HG02798 (cell line): ENCODE measurements around the gene ANXA1.

Source experiments
- ATAC-seq: cut with Tn5 transposase; IDR thresholded peaks from one replicate; pipeline ENCODE4 v1.9.1; 2021; ENCODE audit warnings: mild to moderate bottlenecking; ENCODE audit not compliant: unreplicated experiment, poor library complexity

Gene ANXA1, protein sequence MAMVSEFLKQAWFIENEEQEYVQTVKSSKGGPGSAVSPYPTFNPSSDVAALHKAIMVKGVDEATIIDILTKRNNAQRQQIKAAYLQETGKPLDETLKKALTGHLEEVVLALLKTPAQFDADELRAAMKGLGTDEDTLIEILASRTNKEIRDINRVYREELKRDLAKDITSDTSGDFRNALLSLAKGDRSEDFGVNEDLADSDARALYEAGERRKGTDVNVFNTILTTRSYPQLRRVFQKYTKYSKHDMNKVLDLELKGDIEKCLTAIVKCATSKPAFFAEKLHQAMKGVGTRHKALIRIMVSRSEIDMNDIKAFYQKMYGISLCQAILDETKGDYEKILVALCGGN

GRCh38 chr9:73151653-73152542, at the start of gene ANXA1:
TSS of gene ANXA1 (plus strand) at chr9:73151865. CDS start at chr9:73158536, 6,671 bp downstream.
- no peak for ATAC-seq

- ATAC-seq = no peak
Measured at GRCh38 chr9:73104342-73104741, 47.3 kb upstream of the ANXA1 start.

GRCh38 chr9:73104921-73105320, 46.7 kb upstream of the ANXA1 start:
- ATAC-seq = no peak

DNA sequence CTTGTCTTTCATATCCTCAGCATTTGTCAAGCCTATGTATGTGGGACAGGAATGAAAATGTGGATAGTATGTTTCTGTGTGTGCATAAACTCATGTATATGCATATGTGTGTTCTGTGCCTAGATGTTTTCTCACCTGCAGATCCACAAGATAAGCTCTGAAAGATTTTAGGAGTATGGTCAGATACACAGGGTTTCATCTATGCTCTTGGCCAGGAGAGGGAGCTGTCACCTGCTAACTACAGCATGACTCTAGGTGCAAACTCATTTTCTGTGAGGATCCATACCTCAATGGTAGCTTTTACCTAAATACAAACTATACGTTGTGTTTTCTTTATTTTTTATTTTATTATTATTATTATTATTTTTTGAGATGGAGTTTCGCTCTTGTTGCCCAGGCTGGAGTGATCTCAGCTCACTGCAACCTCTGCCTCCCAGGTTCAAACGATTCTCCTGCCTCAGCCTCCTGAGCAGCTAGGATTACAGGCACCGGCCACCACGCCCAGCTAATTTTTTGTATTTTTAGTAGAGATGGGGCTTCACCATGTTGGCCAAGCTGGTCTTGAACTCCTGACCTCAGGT, 44.1 kb upstream of the ANXA1 start:
- peak; percentile 95 for ATAC-seq

GRCh38 chr9:73114058-73114457, 37.6 kb upstream of the ANXA1 start:
- no peak for ATAC-seq

DNA sequence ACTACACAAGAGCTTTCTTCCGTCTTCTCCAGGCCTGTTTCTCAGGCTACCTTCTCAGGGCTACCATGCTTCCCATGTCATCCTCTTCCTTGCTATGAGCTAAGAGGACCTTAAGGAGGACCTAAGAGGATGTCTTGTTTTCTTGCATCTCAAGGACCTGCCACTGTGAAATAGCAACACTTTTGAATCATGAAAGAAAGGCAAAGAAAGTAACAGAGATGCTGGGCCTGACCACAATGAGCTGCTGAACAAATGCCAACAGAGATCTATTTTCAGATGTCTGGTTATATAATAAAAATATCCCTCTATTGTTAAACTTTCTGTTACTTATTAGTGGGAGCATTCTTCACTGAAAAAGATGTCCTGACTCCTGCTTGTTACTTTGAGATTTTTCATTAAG, 36.7 kb upstream of the ANXA1 start:
- ATAC-seq = no peak

GRCh38 chr9:73116031-73116430, 35.6 kb upstream of the ANXA1 start:
- ATAC-seq = peak; percentile 66

DNA sequence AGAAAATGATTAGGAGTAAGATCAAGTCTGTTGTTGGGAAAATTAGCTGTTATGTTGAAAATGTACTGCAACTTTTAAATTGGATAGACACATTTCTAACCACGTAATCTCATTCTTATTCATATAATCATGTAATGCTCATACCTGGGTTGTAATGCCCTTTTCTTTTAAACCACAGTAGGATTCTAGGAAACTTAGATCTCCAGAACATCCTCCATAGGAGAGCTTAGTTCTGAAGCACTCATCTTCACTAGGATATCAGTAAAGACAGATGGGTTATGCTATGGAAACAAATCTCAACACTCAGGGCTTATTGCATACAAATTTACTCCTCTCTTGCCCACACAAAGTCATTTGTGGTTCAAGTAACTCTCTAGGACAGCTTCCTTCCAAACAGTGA, 34.8 kb upstream of the ANXA1 start:
- ATAC-seq = no peak

- ATAC-seq = no peak
Measured at GRCh38 chr9:73118286-73118685, 33.4 kb upstream of the ANXA1 start.

DNA sequence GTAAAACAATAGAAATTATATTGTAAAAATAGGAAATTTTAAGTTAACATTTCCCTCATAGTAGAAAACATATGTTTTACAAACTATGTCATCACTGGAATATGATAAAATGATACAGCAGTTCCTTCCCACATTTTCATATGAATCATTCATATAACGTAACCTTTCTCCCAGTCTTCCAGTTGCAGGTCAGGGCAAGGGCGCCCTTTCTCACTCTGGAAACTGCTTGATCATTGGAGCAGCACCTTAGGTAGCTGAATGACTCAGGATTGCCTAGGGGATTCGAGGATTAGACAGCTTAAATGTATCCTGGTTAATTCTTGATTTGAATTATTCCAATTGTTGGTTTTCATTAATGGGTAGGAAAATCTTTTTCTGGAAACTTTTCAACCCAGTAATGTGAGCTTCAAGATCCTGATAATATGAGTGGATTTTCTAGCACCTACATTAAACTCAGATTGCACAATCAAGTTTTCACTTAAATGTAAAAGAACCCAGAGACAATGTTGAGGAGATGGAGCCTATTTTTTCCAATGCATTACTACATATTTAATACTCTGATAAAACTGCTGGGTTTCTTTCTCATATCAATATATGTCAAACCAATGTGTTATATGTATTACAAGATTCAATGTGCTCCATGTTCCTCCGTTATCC, 32.6 kb upstream of the ANXA1 start:
- no peak for ATAC-seq

DNA sequence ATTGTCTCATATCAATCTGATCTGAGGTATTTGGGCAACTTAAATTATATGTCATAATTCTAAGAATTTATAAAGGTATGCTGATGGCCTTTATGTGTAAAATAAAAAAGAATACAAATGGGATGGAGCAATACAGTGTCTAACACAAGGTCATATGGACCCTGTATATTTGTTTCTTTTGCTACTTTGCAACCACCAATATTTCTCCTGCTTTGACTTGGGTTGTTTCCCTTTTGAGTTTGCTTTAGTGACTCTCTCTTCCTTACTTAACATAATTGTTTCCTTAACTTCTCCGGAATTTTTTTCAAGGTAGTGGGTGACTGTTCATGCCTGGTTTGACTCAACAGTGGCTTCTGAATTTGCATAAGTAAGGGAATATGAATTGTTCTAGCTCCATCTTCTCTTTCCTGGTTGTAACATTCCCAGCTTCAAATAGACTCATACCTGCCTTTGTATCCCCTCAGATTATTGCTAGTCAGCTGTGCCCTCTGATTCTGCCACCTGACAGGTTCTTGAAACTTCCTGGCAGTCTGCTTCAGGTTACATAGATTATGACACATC, 30.2 kb upstream of the ANXA1 start:
- ATAC-seq = no peak

DNA sequence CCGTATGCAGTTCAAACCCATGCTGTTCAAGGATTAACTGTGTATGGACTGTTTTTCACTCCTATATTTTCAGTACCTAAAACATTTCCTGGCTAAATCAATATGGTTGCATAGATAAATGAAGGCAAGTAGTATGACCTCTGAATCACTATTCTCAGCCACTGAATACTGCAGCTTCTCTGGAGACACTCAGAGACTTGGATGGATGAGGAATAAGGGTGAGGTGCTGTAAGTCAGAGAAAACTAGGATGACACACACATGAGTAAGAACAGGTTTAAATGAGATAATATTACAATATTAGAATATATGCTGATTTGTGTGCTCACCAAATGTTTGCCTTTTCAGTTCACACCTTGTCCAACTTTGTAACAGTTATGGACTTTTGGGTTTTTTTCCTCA, 26.0 kb upstream of the ANXA1 start:
- ATAC-seq = no peak

DNA sequence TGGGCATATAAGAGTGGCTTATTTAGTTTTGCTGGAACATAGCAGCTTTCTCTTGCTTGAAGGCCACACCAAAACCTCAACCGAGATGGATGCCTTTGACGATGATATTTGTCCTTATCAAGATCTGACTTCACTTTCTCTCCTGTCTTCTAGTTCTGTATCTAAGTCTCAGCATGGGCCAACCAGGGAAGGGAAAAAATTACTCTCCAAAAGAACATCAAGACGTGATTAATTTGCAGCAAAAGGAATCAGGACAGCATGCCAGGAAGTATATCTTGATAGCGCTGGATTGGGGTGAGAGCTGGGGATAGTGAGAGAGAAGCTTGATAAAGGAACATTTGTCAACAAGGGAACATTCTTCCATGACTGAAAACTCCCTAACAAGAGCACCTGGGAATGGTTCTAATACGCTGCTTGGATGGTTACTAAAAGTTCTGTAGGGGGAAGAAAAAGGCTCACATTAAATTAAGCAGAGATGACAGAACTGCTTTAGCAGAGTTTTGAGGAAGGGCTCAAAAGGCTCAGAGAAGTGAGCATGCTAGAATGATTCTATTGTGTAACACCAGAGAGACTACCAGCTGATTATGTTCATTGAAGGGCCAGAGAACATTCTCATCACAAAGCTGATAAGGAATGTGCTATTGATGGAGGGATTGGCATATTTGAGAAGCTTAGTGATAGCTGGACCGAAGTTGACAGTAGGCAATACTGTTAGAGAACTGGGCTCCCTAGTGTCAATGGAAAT, 21.6 kb upstream of the ANXA1 start:
- ATAC-seq = no peak

- ATAC-seq = no peak
Measured at GRCh38 chr9:73131461-73131860, 20.2 kb upstream of the ANXA1 start.

GRCh38 chr9:73132034-73132776, 19.5 kb upstream of the ANXA1 start:
- peak; percentile 89 for ATAC-seq

DNA sequence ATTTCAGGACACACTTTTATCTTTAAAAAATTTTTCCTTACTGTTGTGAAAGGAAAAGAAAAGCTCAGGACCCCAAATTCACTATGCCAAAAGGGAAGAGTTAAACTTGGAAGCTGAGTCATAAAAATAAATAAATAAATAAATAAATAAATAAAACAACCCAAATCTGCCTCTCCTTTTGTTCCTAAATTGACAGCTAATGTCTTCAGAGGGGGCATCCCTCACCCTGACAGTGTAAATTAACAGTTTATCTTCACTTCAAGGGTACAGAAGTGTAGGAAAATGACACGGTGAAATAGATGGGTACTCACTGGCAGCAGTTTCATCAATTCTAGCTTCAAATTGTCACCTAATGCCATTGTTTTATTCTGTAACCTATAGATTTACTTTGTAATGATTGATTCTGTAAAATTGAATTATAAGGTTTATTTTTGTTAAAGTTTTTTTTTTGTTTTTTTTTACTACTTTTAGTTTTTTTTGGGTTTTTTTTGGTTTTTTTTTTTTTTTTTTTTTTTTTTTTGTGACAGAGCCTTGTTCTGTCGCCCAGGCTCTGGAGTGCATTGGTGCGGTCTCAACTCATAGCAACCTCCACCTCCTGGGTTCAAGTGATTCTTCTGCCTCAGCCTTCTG, 18.5 kb upstream of the ANXA1 start:
- ATAC-seq = no peak

- peak; percentile 62 for ATAC-seq
Measured at GRCh38 chr9:73133921-73134407, 17.7 kb upstream of the ANXA1 start.

DNA sequence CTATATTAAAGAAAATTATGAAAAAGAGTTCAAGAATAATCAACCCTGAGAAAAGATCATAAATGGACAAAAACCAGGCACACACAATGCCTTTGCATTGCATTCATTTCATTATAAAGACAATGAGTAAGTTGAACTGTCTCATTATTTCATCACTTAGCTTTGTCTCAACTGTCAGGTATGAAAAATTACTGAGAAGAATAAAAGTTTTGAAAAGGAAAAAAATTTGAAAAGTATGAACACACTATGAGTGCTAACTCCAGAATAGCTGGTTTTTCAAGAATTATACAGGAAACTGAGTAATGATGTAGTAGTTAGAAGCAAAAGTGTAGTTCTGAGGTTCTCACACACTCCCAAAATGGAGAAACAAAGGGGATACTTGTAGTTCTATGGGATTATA, 16.3 kb upstream of the ANXA1 start:
- no peak for ATAC-seq
